ENCODE data around the gene HLA-DOA. TPM values are rescaled to one million over a fixed set of nuclear protein-coding genes. Genes with fewer than 3 reads are reported as not detected.

HLA-DOA gene
- total and polyA plus RNA-seq, 10 of the 15 experiments (the other 5 are each of a cell fraction or from before 2014, with no cell fraction given): 8.8 to 108 (median 58.3) TPM

DNA sequence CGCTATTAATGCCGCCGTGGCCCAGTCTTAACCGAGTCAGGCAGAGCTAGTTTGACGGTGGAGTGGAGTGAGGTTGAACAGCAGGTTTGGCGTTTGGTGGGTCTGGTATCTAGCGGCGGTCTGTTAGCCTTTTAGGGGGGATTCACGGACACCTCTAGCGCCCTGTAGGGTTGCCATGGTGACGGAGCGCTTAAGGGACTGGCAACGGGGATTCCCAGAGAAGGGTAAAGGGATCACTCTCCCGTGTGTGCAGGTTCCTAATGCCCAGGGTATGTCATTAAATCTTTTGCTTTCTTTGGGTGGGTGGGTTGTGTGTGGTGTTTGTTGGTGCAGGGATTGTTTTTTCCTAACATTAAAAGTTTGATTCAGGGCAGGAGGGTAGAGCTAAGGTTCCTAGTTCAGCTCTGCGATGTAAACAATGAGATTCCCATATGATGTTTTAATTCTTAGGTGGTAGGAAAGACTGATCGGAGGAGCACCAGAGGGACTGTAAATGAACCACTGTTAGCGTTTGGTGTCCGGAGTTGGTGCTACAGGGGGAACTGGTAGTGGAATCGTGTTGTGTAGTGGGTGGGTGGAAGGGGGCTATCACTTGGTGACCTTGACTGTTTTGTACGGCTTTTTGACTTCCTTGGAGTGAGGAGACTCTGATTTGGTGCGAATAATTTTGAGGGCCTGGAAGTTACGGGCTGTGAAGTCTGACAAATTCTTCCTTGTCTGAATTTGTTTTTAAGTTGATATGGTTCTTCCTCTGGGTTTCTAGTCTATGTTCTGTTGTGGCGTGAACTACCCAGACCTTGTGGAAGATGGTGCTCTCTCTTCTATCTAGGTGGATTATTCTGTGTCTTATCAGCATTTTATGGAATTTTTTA, 36.0 kb downstream of the HLA-DOA start (continued):
- TF ChIP-seq IRF3 (IDR thresholded peaks at IDR 0.05) (no peak), REST (IDR thresholded peaks at IDR 0.05; ENCODE audit: low read depth, low read length) (no peak), MYB (IDR thresholded peaks at IDR 0.05; ENCODE audit: borderline replicate concordance, low read depth, low read length) (no peak), ZNF207 (IDR thresholded peaks at IDR 0.05; ENCODE audit: borderline replicate concordance) (no peak), ZNF274 (IDR thresholded peaks at IDR 0.05; ENCODE audit: insufficient read depth, insufficient read length) (no peak), KDM1A (IDR thresholded peaks at IDR 0.05; ENCODE audit: borderline replicate concordance) (no peak), PAX8 (IDR thresholded peaks at IDR 0.05) (no peak), MLLT1 (IDR thresholded peaks at IDR 0.05) (peak; percentile 19; the same call in 1 of the 2 replicates), TAF1 (IDR thresholded peaks at IDR 0.05; ENCODE audit: borderline replicate concordance, low read depth, low read length) (no peak), KLF5 (IDR thresholded peaks at IDR 0.05; ENCODE audit: partially characterized antibody) (no peak), LARP7 (IDR thresholded peaks at IDR 0.05) (peak; percentile 26; the same call in 1 of the 2 replicates), ZNF622 (IDR thresholded peaks at IDR 0.05) (no peak), HCFC1 (IDR thresholded peaks at IDR 0.05; ENCODE audit: low read length) (no peak), RELB (IDR thresholded peaks at IDR 0.05; ENCODE audit: low read depth) (peak; percentile 11; the same call in 1 of the 2 replicates), RUNX3 (IDR thresholded peaks at IDR 0.05; ENCODE audit: low read length) (no peak)
- TF ChIP-seq, protein P1, sequence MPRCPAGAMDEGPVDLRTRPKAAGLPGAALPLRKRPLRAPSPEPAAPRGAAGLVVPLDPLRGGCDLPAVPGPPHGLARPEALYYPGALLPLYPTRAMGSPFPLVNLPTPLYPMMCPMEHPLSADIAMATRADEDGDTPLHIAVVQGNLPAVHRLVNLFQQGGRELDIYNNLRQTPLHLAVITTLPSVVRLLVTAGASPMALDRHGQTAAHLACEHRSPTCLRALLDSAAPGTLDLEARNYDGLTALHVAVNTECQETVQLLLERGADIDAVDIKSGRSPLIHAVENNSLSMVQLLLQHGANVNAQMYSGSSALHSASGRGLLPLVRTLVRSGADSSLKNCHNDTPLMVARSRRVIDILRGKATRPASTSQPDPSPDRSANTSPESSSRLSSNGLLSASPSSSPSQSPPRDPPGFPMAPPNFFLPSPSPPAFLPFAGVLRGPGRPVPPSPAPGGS (IDR thresholded peaks at IDR 0.05; ENCODE audit: borderline replicate concordance, insufficient read depth, low read depth, low read length, poor library complexity, severe bottlenecking): no peak
- TF ChIP-seq, protein P2, sequence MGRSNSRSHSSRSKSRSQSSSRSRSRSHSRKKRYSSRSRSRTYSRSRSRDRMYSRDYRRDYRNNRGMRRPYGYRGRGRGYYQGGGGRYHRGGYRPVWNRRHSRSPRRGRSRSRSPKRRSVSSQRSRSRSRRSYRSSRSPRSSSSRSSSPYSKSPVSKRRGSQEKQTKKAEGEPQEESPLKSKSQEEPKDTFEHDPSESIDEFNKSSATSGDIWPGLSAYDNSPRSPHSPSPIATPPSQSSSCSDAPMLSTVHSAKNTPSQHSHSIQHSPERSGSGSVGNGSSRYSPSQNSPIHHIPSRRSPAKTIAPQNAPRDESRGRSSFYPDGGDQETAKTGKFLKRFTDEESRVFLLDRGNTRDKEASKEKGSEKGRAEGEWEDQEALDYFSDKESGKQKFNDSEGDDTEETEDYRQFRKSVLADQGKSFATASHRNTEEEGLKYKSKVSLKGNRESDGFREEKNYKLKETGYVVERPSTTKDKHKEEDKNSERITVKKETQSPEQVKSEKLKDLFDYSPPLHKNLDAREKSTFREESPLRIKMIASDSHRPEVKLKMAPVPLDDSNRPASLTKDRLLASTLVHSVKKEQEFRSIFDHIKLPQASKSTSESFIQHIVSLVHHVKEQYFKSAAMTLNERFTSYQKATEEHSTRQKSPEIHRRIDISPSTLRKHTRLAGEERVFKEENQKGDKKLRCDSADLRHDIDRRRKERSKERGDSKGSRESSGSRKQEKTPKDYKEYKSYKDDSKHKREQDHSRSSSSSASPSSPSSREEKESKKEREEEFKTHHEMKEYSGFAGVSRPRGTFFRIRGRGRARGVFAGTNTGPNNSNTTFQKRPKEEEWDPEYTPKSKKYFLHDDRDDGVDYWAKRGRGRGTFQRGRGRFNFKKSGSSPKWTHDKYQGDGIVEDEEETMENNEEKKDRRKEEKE (IDR thresholded peaks at IDR 0.05): no peak
